Endothelial cell of umbilical vein (primary cell): Measurements from ENCODE around the gene MED15. TPM values are rescaled to one million over a fixed set of nuclear protein-coding genes. Genes with fewer than 3 reads are reported as not detected.

Experiments
- BruUV-seq: library from RNA; stranded (reverse); fragments of 400-500 nt; replicated peaks from 2 replicates; lab custom pipeline; 2021; lab: Mats Ljungman, UMichigan
- CTCF ChIA-PET: fragments of 300-600, 350-600 bp; sonication (Branson Sonifier 250); formaldehyde crosslinking; loops from one replicate; lab custom pipeline; 2021; ENCODE audit warnings: antibody characterized with exemption, inconsistent platforms; lab: Charles Lee
- POLR2A ChIA-PET: fragments of 300-600, 350-600 bp; sonication (Branson Sonifier 250); formaldehyde crosslinking; loops from one replicate; lab custom pipeline; 2021; ENCODE audit warnings: antibody characterized with exemption, inconsistent platforms; lab: Charles Lee
- DNase-seq: peaks from one replicate; pipeline ENCODE4 v3.0.0-alpha.2; 2011; ENCODE audit warnings: low read depth, low spot score
- FAIRE-seq: peaks from 2 replicates; lab custom pipeline; 2011; peaks lifted over from hg19 to GRCh38; lab: Jason Lieb, UNC
- H2AFZ ChIP-seq: 2 replicates; pipeline ENCODE4 v1.6.0; 2012; ENCODE audit warnings: low read depth, low read length, control low read depth, inconsistent platforms
- H3K27ac ChIP-seq: 2 replicates; pipeline ENCODE4 v1.5.1; 2011; ENCODE audit warnings: low read depth, mild to moderate bottlenecking, control low read depth, low read length, moderate library complexity; ENCODE audit not compliant: insufficient read depth
- H3K27me3 ChIP-seq, 2 experiments: 2 replicates each; pipeline versions ENCODE4 v1.6.0 to v1.6.1; 2011; ENCODE audit warnings: low read length in 2 of 2, mixed read lengths in 1 of 2; ENCODE audit not compliant: control insufficient read depth in 2 of 2, insufficient read depth in 2 of 2
- H3K36me3 ChIP-seq, 2 experiments: 2 replicates in 1 of 2; 3 replicates in 1 of 2; pipeline ENCODE4 v1.5.1; 2011; ENCODE audit warnings: low read length in 2 of 2, mild to moderate bottlenecking in 1 of 2, moderate library complexity in 1 of 2; ENCODE audit not compliant: control insufficient read depth in 2 of 2, insufficient read depth in 2 of 2; ENCODE audit errors: extremely low read depth in 1 of 2
- H3K4me1 ChIP-seq: 3 replicates; pipeline ENCODE4 v1.5.1; 2011; ENCODE audit warnings: mild to moderate bottlenecking, low read length; ENCODE audit not compliant: control insufficient read depth, insufficient read depth; ENCODE audit errors: extremely low read depth
- H3K4me2 ChIP-seq: 2 replicates; pipeline ENCODE4 v1.6.1; 2011; ENCODE audit warnings: low read length, control low read depth, mixed read lengths; ENCODE audit not compliant: insufficient read depth
- H3K4me3 ChIP-seq, 3 experiments: fragments of 200-600 bp in 1 of 3; sonication (generic), shearing (Covaris generic) in 1 of 3; replicated peaks in 1 of 3; 2 replicates each; pipeline ENCODE4 v1.5.1; 2011 to 2016; ENCODE audit warnings: control low read depth in 3 of 3, low read length in 3 of 3, mild to moderate bottlenecking in 2 of 3, inconsistent platforms in 1 of 3, low read depth in 1 of 3, moderate library complexity in 1 of 3; ENCODE audit not compliant: insufficient read depth in 1 of 3
- H3K79me2 ChIP-seq: 2 replicates; pipeline ENCODE4 v1.6.0; 2012; ENCODE audit warnings: low read length, inconsistent platforms; ENCODE audit not compliant: control insufficient read depth, insufficient read depth
- H3K9ac ChIP-seq: replicated peaks from 2 replicates; pipeline ENCODE3; 2011; ENCODE audit warnings: low read length, control low read depth; ENCODE audit not compliant: insufficient read depth; ENCODE audit errors: extremely low read depth
- H3K9me1 ChIP-seq: replicated peaks from 3 replicates; pipeline ENCODE4 v1.6.0; 2011; ENCODE audit warnings: mild to moderate bottlenecking, low read length; ENCODE audit not compliant: control insufficient read depth, insufficient read depth; ENCODE audit errors: extremely low read depth
- H3K9me3 ChIP-seq: replicated peaks from 2 replicates; pipeline ENCODE4 v1.5.1; 2012; ENCODE audit warnings: low read length, inconsistent platforms; ENCODE audit not compliant: control insufficient read depth, insufficient read depth
- H4K20me1 ChIP-seq: replicated peaks from 2 replicates; pipeline ENCODE3; 2011; ENCODE audit warnings: mild to moderate bottlenecking, low read length; ENCODE audit not compliant: control insufficient read depth, insufficient read depth; ENCODE audit errors: extremely low read depth
- EZH2 ChIP-seq: IDR thresholded peaks from 2 replicates; pipeline ENCODE4 v1.6.1; 2012; ENCODE audit warnings: borderline replicate concordance, low read depth, mild to moderate bottlenecking, moderate library complexity, low read length, inconsistent platforms; ENCODE audit not compliant: severe bottlenecking
- FOS ChIP-seq: IDR thresholded peaks from 2 replicates; pipeline ENCODE4 v1.6.1; 2011; ENCODE audit warnings: mild to moderate bottlenecking, low read length, moderate library complexity, borderline replicate concordance; ENCODE audit not compliant: insufficient read depth
- GATA2 ChIP-seq: IDR thresholded peaks from 2 replicates; pipeline ENCODE4 v1.7.0; 2011; ENCODE audit warnings: low read depth, mild to moderate bottlenecking, moderate library complexity, mixed read lengths, low read length; ENCODE audit not compliant: insufficient read length, insufficient read depth
- JUN ChIP-seq: IDR thresholded peaks from 2 replicates; pipeline ENCODE4 v1.6.1; 2011; ENCODE audit warnings: borderline replicate concordance, low read depth; ENCODE audit not compliant: insufficient read length, insufficient read depth
- MYC ChIP-seq: IDR thresholded peaks from one replicate; pipeline ENCODE4 v1.6.1; 2011; ENCODE audit warnings: mild to moderate bottlenecking, low read depth, low read length
- POLR2A ChIP-seq: IDR thresholded peaks from 2 replicates; pipeline ENCODE4 v1.6.1; 2012; ENCODE audit warnings: low read depth, mild to moderate bottlenecking, control low read depth, low read length
- POLR2AphosphoS5 ChIP-seq: IDR thresholded peaks from 2 replicates; pipeline ENCODE4 v1.6.1; 2012; ENCODE audit warnings: low read depth, mild to moderate bottlenecking, control low read depth, low read length, moderate library complexity; ENCODE audit not compliant: insufficient read depth
- dilution Hi-C: fragments of 300-500 bp; cut with MboI; formaldehyde crosslinking; loops from one replicate; pipeline ENCODE4 v1.15.0; 2019; ENCODE audit warnings: low sequenced_read_pairs; ENCODE audit not compliant: extremely low pct_ligation_motif_present
- intact Hi-C: fragments of 100-400 bp; cut with micrococcal nuclease; formaldehyde crosslinking; loops from one replicate; pipeline ENCODE4 v1.10.0; 2022
- polyA plus RNA-seq, 4 experiments: library from polyadenylated mRNA; depleted of rRNA in 3 of 4; stranded (reverse) in 3 of 4; unstranded in 1 of 4; fragments of >200 nt; gene quantifications; 2 replicates each; pipeline versions ENCODE4 v1.2.1 to v1.2.3, GENCODE V29; 2011 to 2012; ENCODE audit warnings: missing spikeins in 1 of 4
- total RNA-seq: library from RNA; stranded (reverse); gene quantifications from 2 replicates; pipeline ENCODE4 v1.2.3, GENCODE V29; 2021
- TF ChIP-seq, protein P1 (sequence below), 2 donors: IDR thresholded peaks; 1 replicate in 1 of 2; 2 replicates in 1 of 2; pipeline ENCODE4 v1.5.1; 2011; ENCODE audit warnings: low read length in 2 of 2, mild to moderate bottlenecking in 2 of 2, moderate library complexity in 2 of 2, control low read depth in 1 of 2, inconsistent platforms in 1 of 2, low read depth in 1 of 2; ENCODE audit not compliant: insufficient read depth in 1 of 2; ENCODE audit errors: extremely low read depth in 1 of 2
- TF ChIP-seq, protein P2 (sequence below): IDR thresholded peaks from 2 replicates; pipeline ENCODE4 v1.6.1; 2011; ENCODE audit not compliant: insufficient read depth, insufficient read length

The MED15 gene
- total and polyA plus RNA-seq, 2 donors (not counting 3 experiments of a cell fraction or from before 2014, with no cell fraction given) = 68.1 to 138 TPM

DNA sequence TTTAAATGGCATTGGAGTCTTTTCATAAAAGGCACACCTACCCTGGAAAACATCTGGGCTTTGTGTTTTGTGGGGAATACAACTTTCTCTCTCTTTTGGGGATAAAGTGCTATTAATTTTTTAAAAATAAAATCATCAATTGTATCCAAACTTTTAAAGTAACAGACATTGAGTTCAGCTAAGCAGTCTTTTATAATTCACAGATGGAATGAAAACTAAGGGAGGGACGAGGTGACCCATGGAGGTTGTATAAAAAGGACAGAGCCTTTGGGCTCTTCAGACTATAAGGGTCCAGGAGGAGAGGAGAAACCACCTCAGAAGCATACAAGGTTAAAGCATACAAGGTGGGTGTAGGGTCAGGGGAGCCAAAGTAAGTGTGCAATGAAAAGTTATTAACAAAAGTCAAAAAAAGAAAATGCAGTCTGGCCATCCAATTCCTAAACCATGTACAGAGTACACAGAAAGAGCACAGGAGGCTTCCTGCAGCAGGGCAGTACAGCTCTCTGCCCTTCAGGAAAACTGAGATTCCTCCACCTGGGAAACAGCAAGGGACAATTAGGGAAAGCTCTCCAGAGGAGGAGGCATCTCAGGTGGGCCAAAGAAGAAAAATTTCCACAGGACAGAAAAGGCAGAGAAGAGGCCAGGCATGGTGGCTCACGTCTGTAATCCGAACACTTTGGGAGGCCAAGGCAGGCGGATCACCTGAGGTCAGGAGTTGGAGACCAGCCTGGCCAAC is 22.3 kb upstream of the MED15 start:
- no peak overlapping the region for H3K4me2 ChIP-seq
- H3K36me3 ChIP-seq = peaks cover 0 to 4% of the 10 kb centered on the region in 2 experiments
- H3K9ac ChIP-seq = no peak overlapping the region
- intact Hi-C loops = no loop called here
- no peaks in the 10 kb centered on the region for H3K9me3 ChIP-seq
- FAIRE-seq (no peak), DNase-seq (no peak)
- no peaks in the 10 kb centered on the region for H3K9me1 ChIP-seq
- H3K79me2 ChIP-seq = no peaks in the 10 kb centered on the region
- no peak overlapping the region for H3K4me3 ChIP-seq
- peaks cover 2% of the 10 kb centered on the region for H4K20me1 ChIP-seq
- no peaks in the 10 kb centered on the region for H3K27me3 ChIP-seq
- H3K4me1 ChIP-seq = no peaks in the 10 kb centered on the region
- no TSS peak for BruUV-seq
- no peak overlapping the region for H3K27ac ChIP-seq
- ChIA-PET CTCF (interaction anchor here (0.6 kb wide), 1 partner anchor 67 kb away, joined by 3 read pairs; no protein-coding TSS in a partner anchor), POLR2A (no interaction called here)
- TF ChIP-seq FOS = no peak
- TF ChIP-seq POLR2AphosphoS5 = no peak
- TF ChIP-seq JUN = no peak
- no peak for TF ChIP-seq EZH2
- TF ChIP-seq POLR2A = no peak
- TF ChIP-seq, protein P1, sequence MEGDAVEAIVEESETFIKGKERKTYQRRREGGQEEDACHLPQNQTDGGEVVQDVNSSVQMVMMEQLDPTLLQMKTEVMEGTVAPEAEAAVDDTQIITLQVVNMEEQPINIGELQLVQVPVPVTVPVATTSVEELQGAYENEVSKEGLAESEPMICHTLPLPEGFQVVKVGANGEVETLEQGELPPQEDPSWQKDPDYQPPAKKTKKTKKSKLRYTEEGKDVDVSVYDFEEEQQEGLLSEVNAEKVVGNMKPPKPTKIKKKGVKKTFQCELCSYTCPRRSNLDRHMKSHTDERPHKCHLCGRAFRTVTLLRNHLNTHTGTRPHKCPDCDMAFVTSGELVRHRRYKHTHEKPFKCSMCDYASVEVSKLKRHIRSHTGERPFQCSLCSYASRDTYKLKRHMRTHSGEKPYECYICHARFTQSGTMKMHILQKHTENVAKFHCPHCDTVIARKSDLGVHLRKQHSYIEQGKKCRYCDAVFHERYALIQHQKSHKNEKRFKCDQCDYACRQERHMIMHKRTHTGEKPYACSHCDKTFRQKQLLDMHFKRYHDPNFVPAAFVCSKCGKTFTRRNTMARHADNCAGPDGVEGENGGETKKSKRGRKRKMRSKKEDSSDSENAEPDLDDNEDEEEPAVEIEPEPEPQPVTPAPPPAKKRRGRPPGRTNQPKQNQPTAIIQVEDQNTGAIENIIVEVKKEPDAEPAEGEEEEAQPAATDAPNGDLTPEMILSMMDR (IDR thresholded peaks at IDR 0.05; ENCODE audit: extremely low read depth in 1 of 2, insufficient read depth in 1 of 2, low read depth in 1 of 2, low read length in 2 of 2) = no peak
- TF ChIP-seq, protein P2, sequence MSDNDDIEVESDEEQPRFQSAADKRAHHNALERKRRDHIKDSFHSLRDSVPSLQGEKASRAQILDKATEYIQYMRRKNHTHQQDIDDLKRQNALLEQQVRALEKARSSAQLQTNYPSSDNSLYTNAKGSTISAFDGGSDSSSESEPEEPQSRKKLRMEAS = no peak
- no peak for TF ChIP-seq MYC
- TF ChIP-seq GATA2 = no peak
- dilution Hi-C loops = no loop called here
- H2AFZ ChIP-seq = no peak overlapping the region
